Measurements from ENCODE around the gene POLR2M.

- TF ChIP-seq CTCF (IDR thresholded peaks at IDR 0.05): no peak
- no peak for TF ChIP-seq POLR2A (IDR thresholded peaks at IDR 0.05)
Observed at GRCh38 chr15:57708047-57708446, 1.5 kb downstream of the POLR2M start.
